ENCODE results near the gene PUS1.

PUS1 gene

GRCh38 chr12:131909752-131910219 is 19.3 kb upstream of the PUS1 start:
- Histone ChIP-seq H3K36me3 (ENCODE audit: insufficient read depth, low read length) (peaks cover 92% of the 10 kb centered on the region), H3K79me2 (ENCODE audit: insufficient read depth, low read length) (peaks cover 18% of the 10 kb centered on the region), H2AFZ (ENCODE audit: low read depth, low read length) (no peak overlapping the region), H3K27ac (ENCODE audit: low read length) (no peak overlapping the region), H3K27me3 (ENCODE audit: insufficient read depth, low read length, poor library complexity) (no peaks in the 10 kb centered on the region), H3K4me3 (ENCODE audit: low read depth in 1 of 2, low read length in 2 of 2) (no peak overlapping the region), H4K20me1 (ENCODE audit: insufficient read depth, low read length) (peaks cover 48% of the 10 kb centered on the region), H3K4me2 (ENCODE audit: insufficient read depth, low read length) (no peak overlapping the region), H3K9ac (ENCODE audit: low read depth, low read length) (no peak overlapping the region), H3K4me1 (ENCODE audit: insufficient read depth, low read length) (no peaks in the 10 kb centered on the region), H3K9me3 (ENCODE audit: insufficient read depth, low read length, severe bottlenecking) (no peaks in the 10 kb centered on the region)
- TF ChIP-seq CTCF (IDR thresholded peaks at IDR 0.05; ENCODE audit: borderline replicate concordance, extremely low read depth, low read length, poor library complexity, severe bottlenecking) (no peak), EZH2 (IDR thresholded peaks at IDR 0.05; ENCODE audit: borderline replicate concordance, low read depth, low read length, severe bottlenecking) (no peak)
- no peak for DNase-seq
- no peak for ATAC-seq (ENCODE audit: insufficient read depth, low read depth)

- H3K9me3 ChIP-seq (ENCODE audit: insufficient read depth, low read length, severe bottlenecking): no peaks in the 10 kb centered on the region
- H3K27ac ChIP-seq (ENCODE audit: low read length): no peak overlapping the region
- peaks cover 45% of the 10 kb centered on the region for H4K20me1 ChIP-seq (ENCODE audit: insufficient read depth, low read length)
- H3K4me3 ChIP-seq (ENCODE audit: low read depth in 1 of 2, low read length in 2 of 2): no peak overlapping the region
- no peak for ATAC-seq (ENCODE audit: insufficient read depth, low read depth)
- peaks cover 11% of the 10 kb centered on the region; the same call in 1 of the 2 replicates for H3K79me2 ChIP-seq (ENCODE audit: insufficient read depth, low read length)
- peaks cover 93% of the 10 kb centered on the region for H3K36me3 ChIP-seq (ENCODE audit: insufficient read depth, low read length)
- no peaks in the 10 kb centered on the region for H3K27me3 ChIP-seq (ENCODE audit: insufficient read depth, low read length, poor library complexity)
- no peaks in the 10 kb centered on the region for H3K4me1 ChIP-seq (ENCODE audit: insufficient read depth, low read length)
- no peak overlapping the region for H3K4me2 ChIP-seq (ENCODE audit: insufficient read depth, low read length)
- no peak overlapping the region for H2AFZ ChIP-seq (ENCODE audit: low read depth, low read length)
- DNase-seq: no peak
- TF ChIP-seq CTCF (IDR thresholded peaks at IDR 0.05; ENCODE audit: borderline replicate concordance, extremely low read depth, low read length, poor library complexity, severe bottlenecking) (no peak), EZH2 (IDR thresholded peaks at IDR 0.05; ENCODE audit: borderline replicate concordance, low read depth, low read length, severe bottlenecking) (no peak)
- H3K9ac ChIP-seq (ENCODE audit: low read depth, low read length): no peak overlapping the region
Observed at GRCh38 chr12:131910302-131911027, 18.6 kb upstream of the PUS1 start.

GRCh38 chr12:131911028-131911650 is 17.9 kb upstream of the PUS1 start:
- Histone ChIP-seq H4K20me1 (ENCODE audit: insufficient read depth, low read length) (peaks cover 38% of the 10 kb centered on the region), H3K9ac (ENCODE audit: low read depth, low read length) (no peak overlapping the region), H3K36me3 (ENCODE audit: insufficient read depth, low read length) (peaks cover 95% of the 10 kb centered on the region), H3K4me3 (ENCODE audit: low read depth in 1 of 2, low read length in 2 of 2) (no peak overlapping the region), H3K27me3 (ENCODE audit: insufficient read depth, low read length, poor library complexity) (no peaks in the 10 kb centered on the region), H3K79me2 (ENCODE audit: insufficient read depth, low read length) (peaks cover 8% of the 10 kb centered on the region; the same call in 1 of the 2 replicates), H3K4me1 (ENCODE audit: insufficient read depth, low read length) (no peaks in the 10 kb centered on the region), H2AFZ (ENCODE audit: low read depth, low read length) (no peak overlapping the region), H3K4me2 (ENCODE audit: insufficient read depth, low read length) (no peak overlapping the region), H3K27ac (ENCODE audit: low read length) (no peak overlapping the region), H3K9me3 (ENCODE audit: insufficient read depth, low read length, severe bottlenecking) (no peaks in the 10 kb centered on the region)
- ATAC-seq (ENCODE audit: insufficient read depth, low read depth) (no peak), DNase-seq (no peak)
- no peak for TF ChIP-seq CTCF (IDR thresholded peaks at IDR 0.05; ENCODE audit: borderline replicate concordance, extremely low read depth, low read length, poor library complexity, severe bottlenecking)
